GM19328 (cell line): ENCODE results near the gene GBX2.

Experiments used
- ATAC-seq: cut with Tn5 transposase; IDR thresholded peaks from one replicate; pipeline ENCODE4 v1.9.1; 2021; ENCODE audit warnings: mild to moderate bottlenecking, moderate library complexity; ENCODE audit not compliant: unreplicated experiment

The GBX2 gene

GRCh38 chr2:236184701-236185100 lies 16.5 kb upstream of the GBX2 start:
- no peak for ATAC-seq

- no peak for ATAC-seq
Measured at GRCh38 chr2:236180831-236181453, 12.8 kb upstream of the GBX2 start.

- ATAC-seq: no peak
Measured at GRCh38 chr2:236180076-236180816, 12.1 kb upstream of the GBX2 start.

- no peak for ATAC-seq
Measured at GRCh38 chr2:236179236-236180075, 11.3 kb upstream of the GBX2 start.

- ATAC-seq: no peak
Measured at GRCh38 chr2:236178890-236179235, 10.7 kb upstream of the GBX2 start.

GRCh38 chr2:236177967-236178889 lies 10.0 kb upstream of the GBX2 start:
- no peak for ATAC-seq

- no peak for ATAC-seq
Measured at GRCh38 chr2:236177604-236177966, 9.4 kb upstream of the GBX2 start.

GRCh38 chr2:236176951-236177350 lies 8.8 kb upstream of the GBX2 start:
- no peak for ATAC-seq

GRCh38 chr2:236176417-236176816 lies 8.2 kb upstream of the GBX2 start:
- ATAC-seq: no peak

- ATAC-seq: no peak
Measured at GRCh38 chr2:236175548-236176150, 7.5 kb upstream of the GBX2 start.

GRCh38 chr2:236173729-236174607 lies 5.8 kb upstream of the GBX2 start:
- ATAC-seq: no peak

GRCh38 chr2:236173036-236173728 lies 5.0 kb upstream of the GBX2 start:
- no peak for ATAC-seq

- no peak for ATAC-seq
Measured at GRCh38 chr2:236172255-236173035, 4.3 kb upstream of the GBX2 start.

GRCh38 chr2:236171680-236172254 lies 3.6 kb upstream of the GBX2 start:
- no peak for ATAC-seq

- no peak for ATAC-seq
Measured at GRCh38 chr2:236171181-236171679, 3.0 kb upstream of the GBX2 start.

GRCh38 chr2:236170590-236171165 lies 2.5 kb upstream of the GBX2 start:
- ATAC-seq: no peak
